ENCODE results near the gene ZNF264.
A peak's percentile ranks its signal among the peaks of the same experiment; 100 is the strongest.
"Not testable (repeated sequence)": the region's sequence is repeated elsewhere in the genome, so short reads cannot be mapped to it uniquely, and the experiment has no call there.

Gene ZNF264

GRCh38 chr19:57191141-57192076 lies at the start of gene ZNF264:
Gene ZNF264 (plus strand): TSS chr19:57191500. CDS start chr19:57191914, 414 bp downstream.
- peak; percentile 91 to 93 for DNase-seq

GRCh38 chr19:57141699-57142098 lies 49.6 kb upstream of the ZNF264 start:
- no peak for DNase-seq

GRCh38 chr19:57152921-57153320 lies 38.4 kb upstream of the ZNF264 start:
- no peak for DNase-seq

- DNase-seq: no peak
Measured at GRCh38 chr19:57161985-57162539, 29.2 kb upstream of the ZNF264 start.

- DNase-seq: no peak
Measured at GRCh38 chr19:57165846-57166245, 25.5 kb upstream of the ZNF264 start.

- no peak for DNase-seq
Measured at GRCh38 chr19:57167385-57167784, 23.9 kb upstream of the ZNF264 start, which contains the start of gene DUXA. Gene DUXA (minus strand): TSS chr19:57167485. CDS start chr19:57167443, 42 bp downstream.

- peak in 1 of 2 experiments; percentile 4 for DNase-seq
Measured at GRCh38 chr19:57171551-57172081, 19.7 kb upstream of the ZNF264 start.

GRCh38 chr19:57190301-57190700 lies 999 bp upstream of the ZNF264 start:
- no peak for DNase-seq

- DNase-seq: no peak
Measured at GRCh38 chr19:57192077-57192420, 749 bp downstream of the ZNF264 start.

- no peak for DNase-seq
Measured at GRCh38 chr19:57192993-57193392, 1.7 kb downstream of the ZNF264 start.

GRCh38 chr19:57197874-57198273 lies 6.6 kb downstream of the ZNF264 start:
- DNase-seq: not testable (repeated sequence)

- no peak for DNase-seq
Measured at GRCh38 chr19:57202160-57202559, 10.9 kb downstream of the ZNF264 start.

GRCh38 chr19:57210381-57210780 lies 19.1 kb downstream of the ZNF264 start:
- DNase-seq: no peak

- no peak for DNase-seq
Measured at GRCh38 chr19:57212109-57212508, 20.8 kb downstream of the ZNF264 start.

- DNase-seq: no peak
Measured at GRCh38 chr19:57227502-57227901, 36.2 kb downstream of the ZNF264 start.

GRCh38 chr19:57231686-57232085 lies 40.4 kb downstream of the ZNF264 start:
- no peak for DNase-seq

- no peak for DNase-seq
Measured at GRCh38 chr19:57233207-57233606, 41.9 kb downstream of the ZNF264 start.

- no peak for DNase-seq
Measured at GRCh38 chr19:57239982-57240310, 48.6 kb downstream of the ZNF264 start.

- peak; percentile 95 to 97 for DNase-seq
Measured at GRCh38 chr19:57240311-57241090, 49.2 kb downstream of the ZNF264 start, which contains the start of gene ZNF805. Gene ZNF805 (plus strand): TSS chr19:57240632. CDS start chr19:57240892, 260 bp downstream.

GRCh38 chr19:57241176-57241575 lies 49.9 kb downstream of the ZNF264 start:
- DNase-seq: no peak

- DNase-seq: no peak
Measured at GRCh38 chr19:57242821-57243220, 51.5 kb downstream of the ZNF264 start.

GRCh38 chr19:57244513-57244912 lies 53.2 kb downstream of the ZNF264 start:
- DNase-seq: no peak

- DNase-seq: no peak
Measured at GRCh38 chr19:57245066-57245465, 53.8 kb downstream of the ZNF264 start.

All from activated CD4-positive, alpha-beta T cell treated with anti-CD3 and anti-CD28 coated beads, Interleukin-2, amount 50 U/mL, for 48 hours (primary cell).